ENCODE results near the gene HPX.

Gene HPX

DNA sequence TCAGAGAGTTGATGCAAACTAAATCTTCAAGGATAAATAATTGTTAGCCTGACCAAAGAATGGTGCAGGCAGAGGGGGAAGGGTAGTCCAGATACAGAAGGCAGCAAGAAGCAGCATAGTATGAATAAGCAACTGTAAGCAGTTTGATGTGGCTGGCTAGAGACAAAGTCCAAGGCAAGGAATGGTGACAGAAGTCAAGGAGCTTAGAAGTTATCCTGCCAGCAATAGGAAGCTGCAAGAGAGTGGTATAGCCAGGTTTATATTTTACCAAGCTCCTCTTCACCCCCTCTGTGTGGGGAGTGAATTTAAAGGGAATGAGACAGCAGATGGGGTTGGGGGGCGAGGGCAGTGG lies 18.3 kb upstream of the HPX start:
- no peak for DNase-seq (ENCODE audit: low read depth)

- DNase-seq (ENCODE audit: low read depth) = no peak
These were observed 17.7 kb upstream of the HPX start for GRCh38 chr11:6458352-6459098.

DNA sequence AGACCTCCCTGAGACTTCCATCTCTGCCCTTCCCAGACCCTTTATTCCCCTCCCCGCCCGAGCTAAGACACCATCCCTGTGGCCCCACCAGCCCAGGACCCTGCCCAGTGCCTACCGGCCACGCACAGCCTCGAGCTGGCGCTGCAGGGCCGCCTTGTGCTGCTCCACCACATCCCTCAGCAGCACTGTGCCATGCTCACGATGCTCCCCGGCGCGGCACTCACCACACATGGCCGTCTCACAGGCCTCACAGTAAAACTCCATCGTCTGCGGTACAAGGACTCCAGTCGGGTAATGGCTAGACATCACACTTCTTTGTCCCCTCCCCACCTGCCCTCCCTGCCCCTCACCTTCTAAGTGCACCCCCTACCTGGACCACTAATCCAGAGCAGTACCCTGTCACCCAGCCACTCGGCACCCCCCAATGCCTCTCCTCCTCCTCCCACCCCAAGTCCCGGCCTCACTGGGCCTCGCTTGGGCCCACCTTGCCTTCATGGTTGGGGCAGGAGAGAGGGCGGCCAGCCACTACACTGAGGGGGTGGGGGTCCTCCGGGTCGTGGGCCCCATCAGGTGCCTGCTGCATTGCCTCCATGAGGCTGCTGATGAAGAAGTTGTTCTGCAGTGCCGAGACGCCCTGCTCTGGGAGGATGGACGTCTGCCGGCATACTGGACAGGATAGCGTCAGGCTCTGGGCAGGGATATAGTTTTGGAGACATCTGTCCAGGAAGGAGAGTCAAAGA lies 17.0 kb upstream of the HPX start:
- DNase-seq (ENCODE audit: low read depth) = no peak

- no peak for DNase-seq (ENCODE audit: low read depth)
These were observed 15.7 kb upstream of the HPX start for GRCh38 chr11:6456361-6457073.

DNA sequence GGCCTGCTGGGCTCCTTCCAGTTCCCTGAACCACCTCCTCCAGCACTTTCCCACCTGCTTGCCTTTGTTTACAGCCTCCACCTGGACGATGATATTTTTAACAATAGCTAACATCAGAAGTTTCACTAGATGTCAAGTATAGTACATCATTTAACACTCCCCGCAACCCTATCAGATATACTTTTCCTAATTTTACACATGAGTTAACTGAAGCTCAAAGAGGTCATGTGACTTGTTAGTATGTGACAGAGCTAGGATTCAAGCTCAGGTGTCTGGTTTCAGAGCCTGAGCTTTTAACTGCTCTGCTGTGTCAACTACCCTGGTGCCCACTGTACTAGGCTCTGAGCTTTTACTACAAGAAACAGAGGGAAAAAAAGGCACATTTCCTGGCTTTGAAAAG lies 14.3 kb upstream of the HPX start:
- no peak for DNase-seq (ENCODE audit: low read depth)

GRCh38 chr11:6453152-6453551 lies 12.4 kb upstream of the HPX start:
- DNase-seq (ENCODE audit: low read depth) = no peak

GRCh38 chr11:6452219-6452618 lies 11.4 kb upstream of the HPX start:
- DNase-seq (ENCODE audit: low read depth) = no peak

DNA sequence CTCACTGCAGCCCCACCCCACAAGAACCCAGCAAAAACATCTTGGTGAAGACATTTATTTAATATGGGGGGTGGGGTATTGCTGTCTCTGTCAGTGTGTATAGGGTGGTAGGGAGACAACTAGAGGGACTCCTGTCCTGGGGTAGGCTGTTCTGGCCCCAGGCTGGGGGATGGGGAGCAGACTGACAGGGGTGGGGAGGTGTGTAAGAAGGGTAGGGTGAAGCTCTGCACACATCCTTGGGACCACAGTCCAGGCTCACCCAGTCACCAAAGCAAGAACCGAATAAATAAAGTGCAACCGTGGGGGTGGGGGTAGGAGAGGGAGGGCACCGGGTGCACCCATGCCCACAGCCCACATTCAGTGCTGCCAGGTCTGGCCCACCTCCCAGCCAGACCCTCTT lies 7.8 kb upstream of the HPX start:
- no peak for DNase-seq (ENCODE audit: low read depth)

DNA sequence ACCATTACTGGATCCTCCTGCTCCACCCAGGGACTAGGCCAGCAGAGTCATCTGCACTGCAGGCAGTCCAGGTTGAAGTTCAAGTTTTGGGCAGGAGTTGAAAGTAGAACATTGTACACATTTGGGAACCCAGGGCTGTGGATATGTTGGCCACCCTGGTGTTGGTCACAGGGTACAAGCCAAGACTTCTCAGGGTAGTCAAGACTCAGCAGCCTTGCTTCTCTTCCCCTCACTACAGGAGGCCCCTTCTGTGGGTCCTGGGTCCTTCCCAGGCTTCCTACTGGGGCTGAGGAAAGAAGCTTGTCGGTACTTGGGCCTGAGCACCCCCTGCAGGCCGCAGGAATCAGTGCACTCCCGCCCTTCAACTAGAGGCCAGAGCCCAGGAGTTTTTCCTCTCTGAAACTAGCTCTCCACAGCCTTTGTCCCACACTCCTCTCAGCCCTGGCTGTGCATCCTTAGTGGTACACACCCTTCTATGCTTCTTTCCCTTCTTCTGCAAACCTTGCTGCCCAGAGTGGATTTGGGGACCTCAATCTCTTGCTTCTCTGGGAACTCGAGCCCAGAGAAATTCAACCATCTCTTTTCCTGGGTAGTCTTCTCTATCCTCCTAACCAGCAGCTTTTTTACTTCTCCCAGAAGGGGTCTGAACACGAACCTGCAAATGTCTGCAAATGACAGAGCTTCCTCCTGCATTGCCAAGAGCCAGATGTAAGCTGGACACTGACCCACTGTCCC lies 2.6 kb upstream of the HPX start:
- no peak for DNase-seq (ENCODE audit: low read depth)

DNA sequence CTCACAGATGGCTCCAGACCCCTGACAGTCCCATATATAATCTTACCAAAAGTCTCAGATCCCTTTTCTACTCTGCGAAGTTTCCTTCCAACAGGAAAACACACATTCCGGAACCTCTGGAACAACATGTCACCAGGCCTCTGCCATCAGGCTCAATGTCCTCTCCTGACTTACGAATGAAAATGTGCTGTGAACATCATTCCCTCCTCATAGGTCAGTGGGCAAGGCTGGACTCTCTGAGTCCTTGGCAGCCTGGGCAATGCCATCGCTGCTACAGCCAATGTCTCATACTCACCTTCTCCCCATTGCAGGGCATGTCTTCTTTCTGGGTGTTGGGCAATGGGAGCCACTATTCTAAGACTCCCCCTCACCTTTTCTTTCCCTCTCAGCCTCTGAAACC lies 1.7 kb upstream of the HPX start:
- no peak for DNase-seq (ENCODE audit: low read depth)

- DNase-seq (ENCODE audit: low read depth) = no peak
These were observed 1.7 kb downstream of the HPX start for GRCh38 chr11:6438979-6439571.

DNA sequence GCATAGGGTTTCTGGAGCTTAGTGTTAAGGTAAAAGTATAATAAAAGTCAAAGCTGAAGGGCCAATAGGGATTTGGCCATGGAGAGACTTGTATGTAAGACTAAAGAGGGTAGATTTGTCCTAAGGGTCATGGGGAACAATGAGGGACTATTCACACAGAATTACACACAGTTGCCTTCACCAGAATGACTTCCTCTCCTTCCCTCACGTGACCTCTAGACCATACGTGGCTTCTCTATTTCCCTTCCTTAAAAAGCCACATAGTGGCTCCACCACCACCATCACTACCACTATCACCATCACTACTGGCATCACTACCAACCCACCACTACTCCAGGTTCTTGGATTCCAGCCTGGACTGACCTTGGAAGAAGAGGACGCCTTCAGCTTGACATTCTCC lies 2.8 kb downstream of the HPX start:
- DNase-seq (ENCODE audit: low read depth) = no peak

DNA sequence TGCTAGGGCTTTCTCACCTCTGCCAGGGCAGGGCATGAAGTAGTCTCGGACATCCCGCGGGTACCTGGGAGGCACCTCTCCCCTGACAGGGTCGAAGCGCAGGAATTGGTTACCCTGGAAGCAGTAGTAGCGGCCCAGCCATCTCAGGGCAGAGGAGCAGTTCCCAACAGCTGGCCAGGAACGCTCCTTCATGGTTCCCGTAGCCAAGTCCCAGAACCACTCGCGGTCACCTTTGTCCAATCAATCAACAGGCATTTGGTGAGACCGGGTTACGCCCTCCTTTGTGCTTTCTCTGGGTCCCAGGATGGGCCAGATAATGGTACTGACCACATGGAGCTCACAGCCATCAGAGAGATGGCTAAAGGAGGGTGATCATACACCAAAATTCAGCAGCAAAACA lies 3.4 kb downstream of the HPX start:
- no peak for DNase-seq (ENCODE audit: low read depth)

DNA sequence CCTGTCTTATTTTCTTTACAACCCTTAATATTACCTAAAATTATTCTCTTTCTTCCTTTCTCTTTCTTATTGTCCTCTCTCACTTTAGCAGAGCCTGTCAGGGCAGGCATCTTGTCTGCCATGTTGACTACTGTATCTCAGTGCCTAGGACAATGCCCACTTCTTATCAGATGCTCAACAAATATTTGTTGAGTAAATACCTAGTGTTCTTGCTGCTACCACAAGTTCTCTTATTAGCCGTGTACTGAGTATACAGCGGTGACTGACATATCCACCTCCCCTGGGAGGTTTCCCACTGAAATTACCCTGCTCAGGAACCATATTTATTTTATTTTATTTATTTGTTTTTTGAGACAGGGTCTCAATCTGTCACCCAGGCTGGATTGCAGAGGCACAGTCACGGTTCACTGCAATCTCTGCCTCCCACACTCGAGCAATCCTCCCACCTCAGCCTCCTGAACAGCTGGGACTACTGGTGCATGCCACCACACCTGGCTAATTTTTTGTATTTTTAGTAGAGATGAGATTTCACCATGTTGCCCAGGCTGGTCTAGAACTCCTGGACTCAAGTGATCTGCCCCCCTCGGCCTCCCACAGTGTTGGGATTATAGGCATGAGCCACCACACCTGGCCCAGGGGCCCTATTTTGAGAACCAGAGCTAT lies 6.7 kb downstream of the HPX start:
- DNase-seq (ENCODE audit: low read depth) = no peak

DNA sequence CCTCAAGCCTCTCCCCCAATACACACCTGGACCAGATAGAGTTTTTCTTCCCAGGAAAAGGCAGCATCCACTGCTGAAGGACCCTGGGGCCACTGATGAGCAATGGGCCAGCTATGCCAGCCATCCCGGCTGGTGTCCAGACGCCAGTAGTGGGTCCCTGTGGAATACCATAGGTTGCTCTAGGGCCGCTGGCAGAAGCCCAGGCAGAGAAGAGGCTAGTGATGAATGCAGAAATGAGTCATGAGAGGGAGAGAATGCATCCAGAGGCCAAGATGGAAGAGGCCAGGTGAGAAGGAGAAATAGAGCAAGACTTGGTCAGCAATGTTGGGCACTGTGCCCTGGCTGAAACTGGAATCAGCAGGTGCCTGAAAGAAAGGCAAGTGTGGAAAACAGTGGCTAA lies 8.9 kb downstream of the HPX start:
- DNase-seq (ENCODE audit: low read depth) = no peak

DNA sequence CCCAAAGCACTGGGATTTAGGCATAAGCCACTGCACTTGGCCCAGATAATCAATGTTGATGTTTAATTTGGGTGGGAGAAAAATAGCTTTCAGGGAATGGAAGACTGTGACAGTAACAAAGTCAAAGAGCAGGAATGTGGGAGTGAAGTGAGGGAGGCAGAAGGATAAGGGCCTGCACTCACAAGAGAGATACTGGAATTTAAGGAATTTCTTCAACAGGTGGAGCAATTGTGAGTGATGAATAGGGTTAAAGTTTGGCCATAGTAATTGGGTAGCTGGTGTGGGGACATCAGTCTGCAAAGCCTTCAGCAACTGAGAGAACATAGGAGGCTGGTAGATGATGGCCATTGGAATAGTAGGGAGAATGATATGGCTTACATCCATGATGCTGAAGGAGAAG lies 13.3 kb downstream of the HPX start:
- no peak for DNase-seq (ENCODE audit: low read depth)

- no peak for DNase-seq (ENCODE audit: low read depth)
These were observed 20.1 kb downstream of the HPX start for GRCh38 chr11:6420677-6421076.

GRCh38 chr11:6419009-6419631 lies 21.7 kb downstream of the HPX start, which contains the start of gene APBB1:
APBB1 (minus strand) TSS chr11:6419094; CDS start chr11:6411347, 7,747 bp downstream.
- no peak for DNase-seq (ENCODE audit: low read depth)

- no peak for DNase-seq (ENCODE audit: low read depth)
These were observed 22.2 kb downstream of the HPX start for GRCh38 chr11:6418557-6419008.

DNA sequence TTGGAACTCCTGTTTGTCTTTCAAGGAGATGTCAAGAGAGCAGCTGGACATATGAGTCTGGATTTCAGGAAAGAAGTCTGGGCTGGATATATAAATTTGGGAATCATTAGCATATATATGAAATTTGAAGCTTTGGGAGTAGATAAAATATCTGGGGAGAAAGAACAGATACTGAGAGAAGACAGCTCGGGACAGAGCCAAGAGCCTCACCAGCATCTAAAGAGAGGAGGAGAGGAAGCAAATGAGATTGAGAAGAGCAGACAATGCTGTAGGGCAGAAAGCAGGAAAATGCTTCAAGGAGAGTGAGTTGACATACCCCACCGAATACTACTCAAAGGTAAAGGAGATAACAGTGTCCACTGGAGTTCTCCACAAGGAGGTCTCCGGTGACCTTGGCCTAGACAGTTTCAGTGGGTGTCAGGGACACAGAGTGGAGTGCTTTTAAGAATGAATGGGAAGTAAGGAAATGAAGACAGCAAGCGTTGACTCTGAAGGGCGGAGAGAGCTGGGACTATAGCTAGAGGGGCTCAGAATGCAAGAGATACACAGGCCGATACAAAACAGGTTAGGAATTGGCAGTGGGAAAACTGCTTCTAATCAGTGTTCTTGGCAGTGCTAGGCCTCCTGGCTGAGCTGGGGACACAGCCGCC lies 22.8 kb downstream of the HPX start:
- no peak for DNase-seq (ENCODE audit: low read depth)
